ENCODE results near the gene PLCB1.

DNA sequence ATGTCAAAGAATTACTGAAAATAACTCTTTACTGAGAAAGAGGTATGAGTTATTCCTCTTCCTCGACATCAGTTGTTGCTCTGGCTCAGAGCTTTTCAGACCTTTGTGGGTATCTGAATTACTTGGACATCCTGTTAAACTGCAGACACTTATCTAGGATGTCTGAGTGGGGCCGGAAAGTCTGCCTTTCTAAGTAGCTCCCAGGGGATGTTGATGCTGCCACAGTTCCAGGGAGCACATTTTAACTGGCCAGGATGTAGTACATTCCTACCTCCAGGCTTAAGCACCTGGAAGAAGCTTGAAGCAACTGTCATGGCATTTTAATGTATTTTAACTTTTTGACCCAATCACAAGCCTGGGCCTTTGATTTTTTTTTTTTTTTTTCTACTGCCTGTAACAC lies 671.0 kb downstream of the PLCB1 start:
- TF ChIP-seq, protein P1, sequence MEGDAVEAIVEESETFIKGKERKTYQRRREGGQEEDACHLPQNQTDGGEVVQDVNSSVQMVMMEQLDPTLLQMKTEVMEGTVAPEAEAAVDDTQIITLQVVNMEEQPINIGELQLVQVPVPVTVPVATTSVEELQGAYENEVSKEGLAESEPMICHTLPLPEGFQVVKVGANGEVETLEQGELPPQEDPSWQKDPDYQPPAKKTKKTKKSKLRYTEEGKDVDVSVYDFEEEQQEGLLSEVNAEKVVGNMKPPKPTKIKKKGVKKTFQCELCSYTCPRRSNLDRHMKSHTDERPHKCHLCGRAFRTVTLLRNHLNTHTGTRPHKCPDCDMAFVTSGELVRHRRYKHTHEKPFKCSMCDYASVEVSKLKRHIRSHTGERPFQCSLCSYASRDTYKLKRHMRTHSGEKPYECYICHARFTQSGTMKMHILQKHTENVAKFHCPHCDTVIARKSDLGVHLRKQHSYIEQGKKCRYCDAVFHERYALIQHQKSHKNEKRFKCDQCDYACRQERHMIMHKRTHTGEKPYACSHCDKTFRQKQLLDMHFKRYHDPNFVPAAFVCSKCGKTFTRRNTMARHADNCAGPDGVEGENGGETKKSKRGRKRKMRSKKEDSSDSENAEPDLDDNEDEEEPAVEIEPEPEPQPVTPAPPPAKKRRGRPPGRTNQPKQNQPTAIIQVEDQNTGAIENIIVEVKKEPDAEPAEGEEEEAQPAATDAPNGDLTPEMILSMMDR (IDR thresholded peaks at IDR 0.05; ENCODE audit: low read depth, low read length, poor library complexity, severe bottlenecking) = no peak
- TF ChIP-seq EZH2phosphoT487 (IDR thresholded peaks at IDR 0.05; ENCODE audit: borderline replicate concordance, low read length) = no peak
